Stimulated activated naive CD8-positive, alpha-beta T cell treated with anti-CD3 and anti-CD28 coated beads, Interleukin-15, amount 100 ng/mL, for 72 hours (primary cell): ENCODE results near the gene CHIC2.

ENCODE experiments used
- ATAC-seq: fragments of 150-1000 bp; cut with Tn5 transposase; 2 replicates; pipeline ENCODE4 v1.10.0; 2021; ENCODE audit warnings: mild to moderate bottlenecking, moderate library complexity
- DNase-seq, 2 donors: peaks; one replicate each; pipeline ENCODE4 v3.0.0; 2021 to 2022
- H3K27ac Mint-ChIP-seq, 2 donors: one replicate each; pipeline ENCODE4 v1.8.0; 2022; ENCODE audit warnings: mild to moderate bottlenecking in 2 of 2, mixed read lengths in 2 of 2, moderate library complexity in 2 of 2
- H3K27me3 Mint-ChIP-seq: one replicate; pipeline ENCODE4 v1.8.0; 2022; ENCODE audit warnings: mixed read lengths
- H3K4me1 Mint-ChIP-seq: one replicate; pipeline ENCODE4 v1.8.0; 2022; ENCODE audit warnings: mild to moderate bottlenecking, mixed read lengths
- H3K4me3 Mint-ChIP-seq, 2 donors: one replicate each; pipeline ENCODE4 v1.8.0; 2022; ENCODE audit warnings: mild to moderate bottlenecking in 2 of 2, mixed read lengths in 2 of 2, moderate library complexity in 1 of 2
- H3K9me3 Mint-ChIP-seq, 2 donors: one replicate each; pipeline ENCODE4 v1.8.0; 2022; ENCODE audit warnings: mixed read lengths in 2 of 2

Gene CHIC2

GRCh38 chr4:54097152-54097551, 32.7 kb upstream of the CHIC2 start:
- Mint-ChIP-seq H3K9me3 (no peaks in the 10 kb centered on the region), H3K4me1 (peaks cover 72% of the 10 kb centered on the region), H3K4me3 (no peak overlapping the region)

GRCh38 chr4:54096295-54096962, 32.0 kb upstream of the CHIC2 start:
- ATAC-seq, result no peak
- Mint-ChIP-seq H3K4me1 (peaks cover 73% of the 10 kb centered on the region), H3K4me3 (no peak overlapping the region), H3K27me3 (peaks cover 100% of the 10 kb centered on the region), H3K9me3 (no peaks in the 10 kb centered on the region), H3K27ac (no peak overlapping the region)
- DNase-seq, result no peak

More at GRCh38 chr4:54097152-54097551, 32.7 kb upstream of the CHIC2 start:
- no peak for DNase-seq
- Mint-ChIP-seq H3K27ac (no peak overlapping the region), H3K27me3 (peaks cover 99% of the 10 kb centered on the region)
- ATAC-seq, result no peak

- H3K4me1 Mint-ChIP-seq, result peaks cover 71% of the 10 kb centered on the region
- no peak overlapping the region for H3K4me3 Mint-ChIP-seq
- DNase-seq (no peak), ATAC-seq (no peak)
- H3K9me3 Mint-ChIP-seq, result no peaks in the 10 kb centered on the region
- peaks cover 94% of the 10 kb centered on the region for H3K27me3 Mint-ChIP-seq
- H3K27ac Mint-ChIP-seq, result no peak overlapping the region
Observed at GRCh38 chr4:54095110-54095825, 30.9 kb upstream of the CHIC2 start.

GRCh38 chr4:54094451-54094850, 30.0 kb upstream of the CHIC2 start:
- ATAC-seq (no peak), DNase-seq (no peak)
- Mint-ChIP-seq H3K27ac (no peak overlapping the region), H3K9me3 (no peaks in the 10 kb centered on the region), H3K4me1 (peaks cover 69% of the 10 kb centered on the region), H3K27me3 (peaks cover 86% of the 10 kb centered on the region), H3K4me3 (no peak overlapping the region)

- peak; percentile 33 for ATAC-seq
- H3K27ac Mint-ChIP-seq, result no peak overlapping the region
Observed at GRCh38 chr4:54093324-54094240, 29.2 kb upstream of the CHIC2 start.

GRCh38 chr4:54092405-54093323, 28.3 kb upstream of the CHIC2 start:
- Mint-ChIP-seq H3K27ac (no peak overlapping the region), H3K4me3 (peak overlapping the region; percentile 85 to 93), H3K9me3 (no peaks in the 10 kb centered on the region), H3K27me3 (peaks cover 78% of the 10 kb centered on the region), H3K4me1 (peaks cover 52% of the 10 kb centered on the region)
- no peak for DNase-seq
- ATAC-seq, result no peak

More at GRCh38 chr4:54093324-54094240, 29.2 kb upstream of the CHIC2 start:
- H3K4me3 Mint-ChIP-seq, result peak overlapping the region; percentile 82 to 85
- H3K9me3 Mint-ChIP-seq, result no peaks in the 10 kb centered on the region
- DNase-seq, result no peak
- peaks cover 60% of the 10 kb centered on the region for H3K4me1 Mint-ChIP-seq
- H3K27me3 Mint-ChIP-seq, result peaks cover 82% of the 10 kb centered on the region

- H3K27me3 Mint-ChIP-seq, result peaks cover 74% of the 10 kb centered on the region
- peak overlapping the region in 1 of 2 donors; percentile 69 for H3K27ac Mint-ChIP-seq
- DNase-seq, result peak; percentile 65 to 69
- peaks cover 46% of the 10 kb centered on the region for H3K4me1 Mint-ChIP-seq
- peak overlapping the region; percentile 85 to 93 for H3K4me3 Mint-ChIP-seq
- peak; percentile 86 for ATAC-seq
- H3K9me3 Mint-ChIP-seq, result no peaks in the 10 kb centered on the region
Observed at GRCh38 chr4:54091637-54092404, 27.4 kb upstream of the CHIC2 start.

GRCh38 chr4:54090804-54091623, 26.6 kb upstream of the CHIC2 start:
- Mint-ChIP-seq H3K27me3 (peaks cover 74% of the 10 kb centered on the region), H3K4me3 (peak overlapping the region; percentile 85 to 93)
- peak; percentile 59 for ATAC-seq

GRCh38 chr4:54090404-54090803, 26.0 kb upstream of the CHIC2 start:
- Mint-ChIP-seq H3K9me3 (no peaks in the 10 kb centered on the region), H3K4me3 (no peak overlapping the region), H3K27me3 (peaks cover 69% of the 10 kb centered on the region), H3K4me1 (peaks cover 31% of the 10 kb centered on the region), H3K27ac (no peak overlapping the region)
- DNase-seq (no peak), ATAC-seq (no peak)

More at GRCh38 chr4:54090804-54091623, 26.6 kb upstream of the CHIC2 start:
- H3K27ac Mint-ChIP-seq, result no peak overlapping the region
- no peaks in the 10 kb centered on the region for H3K9me3 Mint-ChIP-seq
- H3K4me1 Mint-ChIP-seq, result peaks cover 37% of the 10 kb centered on the region
- DNase-seq, result no peak

GRCh38 chr4:54089875-54090274, 25.5 kb upstream of the CHIC2 start:
- peaks cover 30% of the 10 kb centered on the region for H3K4me1 Mint-ChIP-seq
- no peak for DNase-seq
- no peaks in the 10 kb centered on the region for H3K9me3 Mint-ChIP-seq
- H3K4me3 Mint-ChIP-seq, result no peak overlapping the region
- no peak for ATAC-seq
- H3K27ac Mint-ChIP-seq, result no peak overlapping the region
- peaks cover 63% of the 10 kb centered on the region for H3K27me3 Mint-ChIP-seq

GRCh38 chr4:54085284-54085683, 20.9 kb upstream of the CHIC2 start:
- DNase-seq (no peak), ATAC-seq (no peak)
- peaks cover 23% of the 10 kb centered on the region for H3K27me3 Mint-ChIP-seq
- no peak overlapping the region for H3K27ac Mint-ChIP-seq
- H3K4me1 Mint-ChIP-seq, result no peaks in the 10 kb centered on the region
- no peaks in the 10 kb centered on the region for H3K9me3 Mint-ChIP-seq
- H3K4me3 Mint-ChIP-seq, result no peak overlapping the region

GRCh38 chr4:54082168-54082567, 17.8 kb upstream of the CHIC2 start:
- Mint-ChIP-seq H3K27ac (no peak overlapping the region), H3K4me3 (no peak overlapping the region), H3K27me3 (peaks cover 12% of the 10 kb centered on the region), H3K9me3 (no peaks in the 10 kb centered on the region), H3K4me1 (no peaks in the 10 kb centered on the region)
- DNase-seq, result no peak
- ATAC-seq, result no peak

GRCh38 chr4:54077812-54078211, 13.4 kb upstream of the CHIC2 start:
- ATAC-seq (peak; percentile 70), DNase-seq (no peak)
- Mint-ChIP-seq H3K27me3 (no peaks in the 10 kb centered on the region), H3K27ac (no peak overlapping the region), H3K9me3 (no peaks in the 10 kb centered on the region), H3K4me3 (no peak overlapping the region), H3K4me1 (no peaks in the 10 kb centered on the region)
